Subcutaneous adipose tissue (tissue), 4 donors: ENCODE data around the gene RAD51B. TPM values are rescaled to one million over a fixed set of nuclear protein-coding genes. Genes with fewer than 3 reads are reported as not detected.

Source experiments
- total RNA-seq, 4 donors: library from RNA; depleted of rRNA; stranded (reverse); fragments of >200 nt; gene quantifications; one replicate each; pipeline ENCODE4 v1.1.0, GENCODE V29; 2016
- TF ChIP-seq, protein P1 (sequence below): fragments of 450-650 bp; IDR thresholded peaks from one replicate; pipeline ENCODE4 v1.5.1; 2016; ENCODE audit warnings: low read depth, mild to moderate bottlenecking, control low read depth, antibody characterized with exemption, moderate library complexity

The RAD51B gene
- total RNA-seq, 4 donors from 2014 or later = 9.7 to 24.1 (median 16.7) TPM

DNA sequence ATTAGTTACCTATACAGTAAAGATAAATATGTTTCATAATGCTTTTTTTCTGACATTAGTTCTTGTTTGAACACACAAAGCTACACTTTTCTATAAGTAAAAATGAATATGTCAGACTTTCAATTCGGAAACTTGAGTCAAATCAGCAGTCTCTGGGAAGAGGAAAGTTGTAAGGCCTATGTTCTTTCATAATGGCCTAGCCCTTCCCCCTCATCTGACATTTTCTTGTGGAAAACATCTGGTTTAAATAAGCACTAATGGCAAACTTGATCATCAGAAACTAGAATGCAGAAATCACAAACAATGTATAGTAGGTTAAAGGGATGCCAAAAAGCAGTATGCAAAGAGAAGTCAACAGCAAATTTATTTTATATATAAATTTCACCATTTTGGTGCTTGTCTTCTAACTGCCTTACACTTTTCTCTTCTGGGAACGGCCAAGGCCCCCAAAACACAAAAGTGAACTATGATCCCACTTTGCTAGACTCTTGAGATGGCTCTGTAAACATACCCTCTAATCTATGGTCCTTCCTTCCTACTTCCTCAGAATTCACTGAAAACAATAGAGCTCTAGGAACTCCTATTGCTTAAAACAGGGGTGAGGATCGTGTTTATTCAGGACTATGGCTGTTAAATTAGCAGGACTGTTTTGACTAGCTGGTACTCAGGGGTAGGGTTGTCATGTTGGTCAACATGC is 444.1 kb downstream of the RAD51B start:
- TF ChIP-seq, protein P1, sequence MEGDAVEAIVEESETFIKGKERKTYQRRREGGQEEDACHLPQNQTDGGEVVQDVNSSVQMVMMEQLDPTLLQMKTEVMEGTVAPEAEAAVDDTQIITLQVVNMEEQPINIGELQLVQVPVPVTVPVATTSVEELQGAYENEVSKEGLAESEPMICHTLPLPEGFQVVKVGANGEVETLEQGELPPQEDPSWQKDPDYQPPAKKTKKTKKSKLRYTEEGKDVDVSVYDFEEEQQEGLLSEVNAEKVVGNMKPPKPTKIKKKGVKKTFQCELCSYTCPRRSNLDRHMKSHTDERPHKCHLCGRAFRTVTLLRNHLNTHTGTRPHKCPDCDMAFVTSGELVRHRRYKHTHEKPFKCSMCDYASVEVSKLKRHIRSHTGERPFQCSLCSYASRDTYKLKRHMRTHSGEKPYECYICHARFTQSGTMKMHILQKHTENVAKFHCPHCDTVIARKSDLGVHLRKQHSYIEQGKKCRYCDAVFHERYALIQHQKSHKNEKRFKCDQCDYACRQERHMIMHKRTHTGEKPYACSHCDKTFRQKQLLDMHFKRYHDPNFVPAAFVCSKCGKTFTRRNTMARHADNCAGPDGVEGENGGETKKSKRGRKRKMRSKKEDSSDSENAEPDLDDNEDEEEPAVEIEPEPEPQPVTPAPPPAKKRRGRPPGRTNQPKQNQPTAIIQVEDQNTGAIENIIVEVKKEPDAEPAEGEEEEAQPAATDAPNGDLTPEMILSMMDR = no peak

DNA sequence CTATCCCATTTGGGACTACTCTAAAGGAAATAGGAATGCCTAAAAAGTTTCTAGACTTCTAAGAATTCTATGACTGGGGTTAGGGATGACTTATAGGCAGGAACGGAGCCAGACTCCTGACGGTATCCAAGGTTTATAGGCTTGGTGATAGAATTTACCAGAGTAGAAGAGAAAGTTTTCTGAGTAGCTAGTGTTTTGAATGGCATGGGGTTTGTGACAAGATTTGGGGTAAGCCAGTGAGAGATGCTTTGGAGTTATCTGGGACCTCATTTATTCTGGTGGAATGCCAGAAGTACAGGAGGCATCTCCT is 444.6 kb downstream of the RAD51B start:
- TF ChIP-seq, protein P1 = no peak

DNA sequence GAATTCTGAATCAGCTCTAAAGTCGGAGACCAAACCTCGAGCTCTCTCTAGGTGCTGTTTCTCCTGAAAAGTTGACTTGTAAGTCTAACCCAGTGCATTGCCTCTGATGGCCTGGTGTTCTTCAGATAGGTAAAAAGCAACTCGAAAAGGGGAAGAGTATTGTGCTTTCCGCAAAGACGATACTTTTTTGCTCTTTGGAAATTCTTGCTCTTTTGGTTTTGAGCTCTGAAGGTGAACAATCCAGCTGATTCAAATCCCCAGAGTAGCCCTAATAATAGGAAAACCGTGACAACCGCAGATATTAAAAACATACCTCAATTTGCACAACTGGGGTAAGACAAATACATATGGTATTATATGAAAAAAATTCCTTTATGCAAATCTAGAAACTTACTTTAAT is 447.4 kb downstream of the RAD51B start:
- TF ChIP-seq, protein P1 = no peak

DNA sequence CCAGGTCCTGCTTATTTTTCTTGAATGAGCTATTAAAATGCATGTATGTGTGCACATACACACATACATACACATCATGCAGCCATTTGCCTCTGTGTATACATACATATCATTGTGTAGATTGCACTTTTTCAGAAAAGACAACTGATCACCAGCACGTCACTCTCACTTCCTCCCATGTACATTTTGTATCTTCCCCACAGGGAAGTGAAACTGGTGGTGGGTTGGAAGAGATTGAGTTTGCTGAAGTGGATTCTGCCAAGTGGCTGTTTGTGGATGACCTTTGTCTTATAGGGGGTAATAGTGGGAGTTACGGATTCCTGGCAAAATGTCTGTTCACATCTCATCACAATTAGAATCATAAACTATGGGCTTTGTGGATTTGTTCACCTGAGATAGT is 448.6 kb downstream of the RAD51B start:
- TF ChIP-seq, protein P1 = no peak

DNA sequence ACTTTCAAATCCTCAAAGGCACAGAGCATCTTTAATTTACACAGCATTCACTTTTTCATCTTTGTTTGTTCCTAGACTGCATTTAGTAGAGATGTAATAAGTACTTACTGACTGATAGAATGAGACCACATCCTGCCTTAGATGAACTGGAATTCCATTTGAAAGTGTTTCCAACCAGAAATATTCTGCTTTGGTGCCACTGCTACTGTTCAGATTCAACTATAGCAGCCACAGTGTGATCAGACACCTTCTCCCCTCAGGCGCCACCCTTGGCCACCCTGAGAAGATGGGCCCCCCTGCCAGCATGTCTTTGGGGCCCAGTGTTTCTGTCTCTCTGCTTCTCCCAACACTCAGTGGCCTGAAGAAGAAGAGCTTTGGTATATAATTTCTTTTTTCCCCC is 449.1 kb downstream of the RAD51B start:
- TF ChIP-seq, protein P1 = no peak

DNA sequence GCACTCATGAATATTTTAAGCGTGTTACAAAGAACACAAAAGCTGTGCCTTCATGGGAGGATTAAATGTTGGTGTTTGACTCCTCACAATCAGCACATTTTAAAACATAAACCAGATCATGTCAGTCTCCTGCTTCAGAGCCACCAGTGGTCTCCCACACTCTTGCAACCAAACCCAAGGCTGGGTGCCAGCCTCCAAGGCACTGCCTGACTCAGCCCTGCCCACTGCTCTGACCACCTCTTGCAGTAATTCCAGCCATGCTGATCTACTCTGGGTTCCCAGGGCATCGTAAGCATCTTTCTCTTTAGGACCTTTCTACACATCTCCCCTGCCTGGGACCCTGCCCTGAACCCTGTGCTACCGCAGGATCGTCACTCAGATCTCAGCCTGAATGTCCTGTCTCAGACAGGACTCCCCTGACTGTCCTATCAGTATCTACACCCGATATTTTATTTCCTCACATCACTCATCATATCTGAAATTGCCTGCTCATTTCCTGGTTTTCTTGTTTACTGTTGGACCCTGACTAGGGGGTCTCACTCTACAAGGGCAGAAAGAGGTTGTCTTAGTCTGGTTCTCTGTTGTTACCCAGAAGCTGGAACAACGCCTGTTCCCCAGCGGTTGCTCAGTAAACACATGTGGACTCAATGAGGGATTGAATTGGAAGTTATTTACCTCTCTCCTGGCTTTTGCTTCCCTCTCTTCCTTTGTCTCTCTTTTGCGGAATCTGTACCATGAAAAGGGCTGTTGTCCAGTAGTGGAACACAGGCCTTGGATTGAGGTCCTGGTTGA is 449.8 kb downstream of the RAD51B start:
- TF ChIP-seq, protein P1 = no peak

DNA sequence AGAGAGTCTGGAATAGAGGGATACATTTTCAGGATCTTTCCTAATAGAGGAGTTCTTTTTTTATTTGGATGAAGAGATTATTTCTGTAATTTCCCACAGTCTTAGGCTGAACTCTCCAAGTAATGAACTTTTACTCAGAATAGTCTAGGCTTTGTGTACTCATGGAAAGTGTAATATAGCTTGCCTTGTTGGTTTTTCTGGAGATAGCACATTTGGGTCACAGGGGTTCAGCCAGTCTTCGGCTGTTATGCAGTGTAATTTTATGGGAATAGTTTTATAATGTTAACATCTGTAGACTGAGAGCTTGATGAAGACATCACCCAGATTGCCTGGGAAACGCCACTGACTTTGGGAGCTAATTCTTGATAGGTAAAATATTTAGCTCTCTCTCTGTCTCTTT is 450.8 kb downstream of the RAD51B start:
- TF ChIP-seq, protein P1 = no peak
